NCI-H2196 treated with DMSO at 0.1 percent for 48 hours (cell line): ENCODE measurements around the gene MVB12B.
"Not testable (repeated sequence)": the region's sequence is repeated elsewhere in the genome, so short reads cannot be mapped to it uniquely, and the experiment has no call there.

Experiments
- DNase-seq: peaks from one replicate; lab custom pipeline; 2025; ENCODE audit not compliant: unreplicated experiment; lab: John Stamatoyannopoulos, UW

Gene MVB12B, protein sequence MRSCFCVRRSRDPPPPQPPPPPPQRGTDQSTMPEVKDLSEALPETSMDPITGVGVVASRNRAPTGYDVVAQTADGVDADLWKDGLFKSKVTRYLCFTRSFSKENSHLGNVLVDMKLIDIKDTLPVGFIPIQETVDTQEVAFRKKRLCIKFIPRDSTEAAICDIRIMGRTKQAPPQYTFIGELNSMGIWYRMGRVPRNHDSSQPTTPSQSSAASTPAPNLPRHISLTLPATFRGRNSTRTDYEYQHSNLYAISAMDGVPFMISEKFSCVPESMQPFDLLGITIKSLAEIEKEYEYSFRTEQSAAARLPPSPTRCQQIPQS

DNA sequence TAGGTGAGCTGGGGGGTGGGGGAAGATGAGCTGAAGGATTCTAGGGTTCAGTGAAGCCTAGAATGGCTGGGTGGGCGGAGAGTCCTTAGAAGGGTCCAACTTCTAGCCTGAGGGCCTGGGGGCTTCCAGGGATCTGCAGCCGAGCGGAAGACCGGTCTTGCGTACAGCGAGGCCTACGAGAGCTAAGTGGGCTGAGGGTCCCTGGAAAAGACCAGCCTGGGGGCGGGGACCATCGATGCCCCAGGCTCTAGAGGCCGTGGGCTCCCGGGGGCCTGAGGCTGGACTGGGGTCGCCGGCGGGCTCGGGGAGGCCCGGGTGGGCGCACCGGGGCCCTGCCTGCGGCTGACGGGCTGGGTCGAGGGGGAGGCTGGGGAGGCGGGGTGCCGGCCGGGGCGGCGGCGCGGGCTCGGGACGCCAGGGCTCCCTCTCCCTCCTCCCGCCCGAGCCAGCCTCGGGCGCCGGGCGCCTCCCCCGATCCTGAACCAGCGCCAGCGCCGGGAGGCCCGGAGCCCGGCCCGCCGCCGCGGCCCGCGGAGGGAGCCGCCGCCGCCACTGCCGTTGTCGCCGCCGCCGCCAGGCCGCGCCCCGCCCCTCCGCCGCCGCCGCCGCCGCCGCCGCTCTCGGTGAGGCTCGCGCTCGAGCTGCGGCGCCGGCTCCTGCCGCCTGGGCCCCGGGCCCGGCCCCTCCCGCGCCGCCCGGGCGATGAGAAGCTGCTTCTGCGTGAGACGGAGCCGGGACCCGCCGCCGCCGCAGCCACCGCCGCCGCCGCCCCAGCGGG, at the start of gene MVB12B:
Gene MVB12B, plus strand, starts transcription at position 602 of the 778 bp plus-strand sequence. Its CDS starts 101 bp downstream, at position 703.
- DNase-seq = no peak

DNA sequence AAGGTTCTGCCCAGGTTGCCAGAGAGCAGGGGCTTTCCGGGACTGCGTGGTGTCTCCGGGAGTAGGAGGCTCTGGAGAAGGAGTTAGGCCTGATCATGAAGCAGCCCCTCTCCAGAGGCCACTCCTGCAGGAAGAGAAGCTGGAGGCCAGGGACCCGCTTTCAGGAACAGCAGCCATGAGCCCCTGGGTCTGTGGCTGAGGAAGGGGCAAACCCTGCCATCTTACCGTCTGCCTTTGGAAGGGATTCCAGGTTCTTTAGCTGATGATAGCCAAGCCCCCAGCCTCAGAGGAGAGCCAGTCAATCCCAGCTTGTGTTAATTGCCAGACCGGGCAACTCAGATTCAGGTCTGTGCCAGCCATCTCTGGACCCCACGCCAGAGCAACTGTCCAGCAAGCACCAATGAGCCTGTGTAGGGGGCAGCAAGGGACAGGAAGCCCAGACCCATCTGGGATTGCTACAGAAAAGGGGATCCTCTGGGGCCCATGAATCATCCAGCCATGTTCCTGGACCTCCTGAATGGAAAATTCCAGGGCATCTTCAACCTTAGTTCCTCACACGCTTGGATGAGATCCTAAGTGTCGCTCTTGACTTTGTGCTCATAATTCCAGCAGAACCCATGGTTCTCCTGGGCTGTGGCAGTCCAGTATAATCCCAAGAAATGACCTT, 42.7 kb upstream of the MVB12B start:
- no peak for DNase-seq

DNA sequence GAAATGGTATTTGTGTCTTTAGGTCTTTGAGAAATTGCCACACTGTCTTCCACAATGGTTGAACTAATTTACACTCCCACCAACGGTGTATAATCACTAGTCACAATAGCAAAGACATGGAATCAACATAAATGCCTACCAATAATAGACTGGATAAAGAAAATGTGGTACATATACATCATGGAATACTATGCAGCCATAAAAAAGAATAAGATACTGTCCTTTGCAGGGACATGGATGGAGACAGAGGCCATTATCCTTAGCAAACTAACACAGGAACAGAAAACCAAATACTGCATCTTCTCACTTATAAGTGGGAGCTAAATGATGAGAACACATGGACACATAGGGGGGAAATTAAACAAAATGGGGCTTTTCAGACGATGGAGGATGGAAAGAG, 41.0 kb upstream of the MVB12B start:
- not testable (repeated sequence) for DNase-seq

GRCh38 chr9:126287166-126287866, 39.3 kb upstream of the MVB12B start:
- no peak for DNase-seq

- DNase-seq = no peak
These were observed 35.8 kb upstream of the MVB12B start for GRCh38 chr9:126290871-126291270.

- DNase-seq = no peak
These were observed 34.7 kb upstream of the MVB12B start for GRCh38 chr9:126291925-126292324.

DNA sequence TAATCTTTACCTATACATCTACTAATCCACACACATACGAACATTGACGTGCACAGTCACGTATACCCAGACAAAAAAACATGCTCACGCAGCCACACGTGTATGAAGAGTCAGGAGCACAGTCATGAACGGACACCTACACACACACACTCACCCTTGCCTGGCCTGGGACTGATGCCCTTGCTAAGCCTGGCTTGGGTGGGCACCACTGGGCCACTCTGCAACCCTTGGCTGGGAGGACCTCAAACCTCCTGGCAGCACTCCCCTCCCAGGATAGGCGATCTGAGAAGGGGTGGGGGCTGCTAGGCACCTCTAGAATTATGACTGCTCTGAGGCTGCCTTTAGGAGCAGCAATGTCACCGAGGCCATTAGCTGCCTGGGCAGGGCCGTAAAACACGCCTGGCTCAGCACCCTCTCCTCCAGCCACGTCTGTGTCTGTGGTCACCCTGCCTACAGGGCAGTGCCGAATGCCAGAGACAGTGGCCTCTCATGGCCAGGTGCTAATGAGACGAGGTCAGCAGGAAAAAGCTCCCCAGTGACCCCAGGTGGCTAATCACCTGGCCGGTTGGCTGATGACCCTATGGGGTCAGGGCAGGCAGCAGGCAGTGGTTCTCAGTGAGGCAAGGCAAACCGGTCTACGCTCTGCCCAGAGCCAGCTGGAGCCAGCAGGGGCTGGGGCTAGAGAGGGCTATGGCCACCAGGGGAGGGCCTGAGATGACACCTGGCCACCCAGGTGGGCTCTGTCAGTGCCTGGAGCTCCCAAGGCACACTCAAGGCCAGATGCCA, 33.7 kb upstream of the MVB12B start:
- no peak for DNase-seq

GRCh38 chr9:126293522-126293889, 33.1 kb upstream of the MVB12B start:
- no peak for DNase-seq

DNA sequence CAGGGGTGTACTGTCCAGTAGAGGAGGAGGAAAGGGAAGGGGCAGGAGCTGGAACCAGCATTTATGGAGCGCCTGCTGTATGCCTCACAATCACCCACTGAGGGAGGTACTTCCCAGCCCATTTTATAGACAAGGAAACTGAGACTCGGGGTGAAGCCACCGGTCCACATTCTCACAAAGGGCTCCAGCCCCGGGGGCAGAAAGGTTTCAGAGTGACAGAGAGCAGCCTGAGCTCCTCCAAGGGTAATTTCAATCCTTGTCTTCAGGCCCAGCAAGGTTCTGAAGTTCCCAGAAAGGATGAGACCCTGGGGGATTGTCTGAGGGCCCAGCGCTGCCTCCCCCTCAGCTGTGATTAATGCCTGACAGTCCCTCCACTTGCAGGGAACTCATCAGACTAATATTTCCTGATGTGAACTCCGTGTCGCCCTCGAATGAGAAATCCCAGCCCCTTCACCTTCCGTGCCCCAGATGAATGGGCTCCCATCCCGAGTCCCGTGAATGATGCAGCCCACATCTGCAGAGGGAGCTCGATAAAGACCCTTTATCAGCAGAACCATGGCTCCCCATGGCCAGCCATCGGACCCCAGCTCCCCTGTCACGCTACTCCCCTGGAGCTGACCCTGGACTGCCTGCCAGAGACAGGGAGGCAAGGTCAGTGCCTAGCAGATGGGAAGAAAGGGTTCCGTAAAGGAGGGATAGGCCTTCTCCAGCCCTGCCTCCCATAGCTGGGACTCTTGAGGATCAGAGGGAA, 32.1 kb upstream of the MVB12B start:
- no peak for DNase-seq

GRCh38 chr9:126295082-126295477, 31.5 kb upstream of the MVB12B start:
- no peak for DNase-seq

- no peak for DNase-seq
These were observed 31.1 kb upstream of the MVB12B start for GRCh38 chr9:126295516-126295915.

- DNase-seq = no peak
These were observed 30.6 kb upstream of the MVB12B start for GRCh38 chr9:126295936-126296600.

DNA sequence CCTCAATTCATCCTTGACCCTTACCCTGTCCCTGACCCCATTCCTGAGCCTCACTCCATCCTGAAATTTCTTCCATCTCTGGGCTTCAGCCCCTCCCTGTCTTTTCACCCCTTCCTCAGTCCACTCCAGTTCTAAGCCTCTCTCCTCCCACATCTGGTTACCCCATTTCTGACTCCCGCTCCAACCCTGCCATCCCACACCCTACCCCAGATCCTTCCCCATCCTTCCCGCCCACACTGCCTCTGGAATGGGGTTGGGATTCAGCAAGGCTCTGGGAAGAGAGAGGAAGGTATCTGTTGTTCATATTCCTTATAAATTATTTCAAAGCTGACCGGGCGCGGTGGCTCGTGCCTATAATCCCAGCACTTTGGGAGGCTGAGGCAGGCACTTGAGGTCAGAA, 29.9 kb upstream of the MVB12B start:
- DNase-seq = no peak

GRCh38 chr9:126297661-126298060, 29.0 kb upstream of the MVB12B start:
- no peak for DNase-seq

DNA sequence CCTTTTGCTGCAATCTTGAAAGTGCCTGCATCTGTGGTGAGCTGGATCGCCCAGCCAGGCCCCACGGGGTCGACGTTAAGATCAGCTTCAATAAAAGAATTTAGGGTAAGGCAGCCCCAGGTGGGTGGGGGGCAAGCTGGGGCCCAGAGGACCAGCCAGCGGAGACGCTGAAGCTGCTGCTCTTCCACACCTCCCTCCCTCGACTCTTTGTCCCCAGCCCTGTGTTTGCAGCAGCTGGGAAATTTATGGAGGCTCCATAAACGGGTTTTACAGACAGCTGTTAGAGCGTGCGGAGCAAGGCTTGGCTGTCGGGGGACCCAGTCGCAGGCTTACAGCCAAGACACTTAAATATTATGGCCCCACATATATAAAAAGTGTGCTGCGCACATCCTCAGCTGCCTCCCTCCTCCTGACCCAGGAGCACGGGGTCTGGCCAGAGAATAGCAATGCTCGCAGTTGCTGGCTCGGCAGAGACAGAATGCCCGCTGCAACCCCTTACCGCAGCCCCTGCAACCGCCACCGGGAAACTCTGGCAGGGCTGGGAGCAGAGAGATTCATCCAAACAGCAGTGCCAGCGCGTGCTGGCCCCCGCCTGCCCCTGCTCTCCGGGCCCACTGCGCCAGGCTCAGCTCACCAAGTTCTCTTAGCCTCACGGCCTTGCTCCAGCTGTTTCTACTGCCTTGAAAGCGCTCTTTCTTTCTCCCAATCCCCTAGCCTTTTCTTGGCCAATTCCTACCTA, 28.4 kb upstream of the MVB12B start:
- DNase-seq = no peak

- DNase-seq = no peak
These were observed 26.8 kb upstream of the MVB12B start for GRCh38 chr9:126299706-126300276.

DNA sequence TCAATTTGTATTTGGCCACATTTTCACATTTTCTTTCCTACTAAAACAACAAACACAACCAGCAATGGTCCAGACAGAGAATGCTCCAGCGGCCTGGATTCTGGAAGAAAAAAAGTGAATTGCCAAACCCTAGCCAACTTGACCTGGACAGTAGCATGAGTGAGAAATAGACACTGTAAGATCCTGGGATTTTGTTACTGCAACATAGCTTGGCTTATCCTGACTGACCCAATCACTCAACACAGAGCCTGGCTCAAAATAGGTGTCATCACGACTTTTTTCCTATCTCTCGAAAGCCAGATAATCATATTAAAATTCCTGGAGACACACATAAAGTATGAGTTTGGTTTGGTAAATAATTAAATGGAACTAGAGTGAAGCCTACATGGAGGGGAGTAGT, 25.4 kb upstream of the MVB12B start:
- no peak for DNase-seq

- peak; percentile 26 for DNase-seq
These were observed 24.5 kb upstream of the MVB12B start for GRCh38 chr9:126301985-126302603.
